ENCODE measurements around the gene SYNJ2BP. TPM values are rescaled to one million over a fixed set of nuclear protein-coding genes. Genes with fewer than 3 reads are reported as not detected.

Gene SYNJ2BP
- total and polyA plus RNA-seq, 2 of the 13 experiments (the other 11 are each of a cell fraction or from before 2014, with no cell fraction given) = 18.1 to 28.6 TPM

GRCh38 chr14:70448633-70449340, 31.9 kb upstream of the SYNJ2BP start (continued):
- TF ChIP-seq CBX1 (IDR thresholded peaks at IDR 0.05; ENCODE audit: low read depth) (peak; percentile 43), ATF4 (CRISPR knock-in tag; IDR thresholded peaks at IDR 0.05) (peak in 1 of 2 experiments; percentile 73; a peak in 2 of 4 replicates), TRIM24 (CRISPR knock-in tag; IDR thresholded peaks at IDR 0.05) (peak; percentile 93), ZNF350 (CRISPR knock-in tag; IDR thresholded peaks at IDR 0.05; ENCODE audit: borderline replicate concordance, low read depth) (no peak; the same call in 1 of the 2 replicates), ZSCAN29 (CRISPR knock-in tag; conservative IDR thresholded peaks at IDR 0.05) (peak; percentile 60; the same call in 1 of the 2 replicates), ZNF574 (CRISPR knock-in tag; IDR thresholded peaks at IDR 0.05) (peak; percentile 50; the same call in 1 of the 2 replicates), GRHL1 (CRISPR knock-in tag; conservative IDR thresholded peaks at IDR 0.05) (no peak), NFRKB (IDR thresholded peaks at IDR 0.05) (no peak), FOXA1 (IDR thresholded peaks at IDR 0.05) (no peak), FOXA1 (CRISPR knock-in tag; IDR thresholded peaks at IDR 0.05) (peak; percentile 91), ZFP1 (CRISPR knock-in tag; IDR thresholded peaks at IDR 0.05) (peak; percentile 85; the same call in 1 of the 2 replicates), MED1 (CRISPR knock-in tag; IDR thresholded peaks at IDR 0.05) (peak; percentile 52; the same call in 1 of the 2 replicates), ZNF224 (CRISPR knock-in tag; IDR thresholded peaks at IDR 0.05) (no peak), EHMT2 (IDR thresholded peaks at IDR 0.05; ENCODE audit: borderline replicate concordance, low read depth, low read length) (peak; percentile 82), NCOR1 (IDR thresholded peaks at IDR 0.05; ENCODE audit: borderline replicate concordance, low read length) (peak; percentile 62), TGIF2 (CRISPR knock-in tag; IDR thresholded peaks at IDR 0.05) (no peak)

All from HepG2 (cell line).